Colonic mucosa (tissue), 4 donors: ENCODE data around the gene VAT1L. TPM values are rescaled to one million over a fixed set of nuclear protein-coding genes. Genes with fewer than 3 reads are reported as not detected.
A peak's percentile ranks its signal among the peaks of the same experiment; 100 is the strongest.

Experiments
- DNase-seq: peaks from one replicate; pipeline ENCODE4 v3.0.0-alpha.2; 2020
- H3K27ac ChIP-seq: fragments of 200-600 bp; one replicate; pipeline ENCODE4 v1.8.0; 2021
- H3K27me3 ChIP-seq: fragments of 200-600 bp; one replicate; pipeline ENCODE4 v1.8.0; 2021
- H3K36me3 ChIP-seq: fragments of 200-600 bp; one replicate; pipeline ENCODE4 v1.8.0; 2021
- H3K4me1 ChIP-seq: fragments of 200-600 bp; one replicate; pipeline ENCODE4 v1.8.0; 2021; ENCODE audit warnings: mild to moderate bottlenecking
- H3K4me3 ChIP-seq: fragments of 200-600 bp; one replicate; pipeline ENCODE4 v1.8.0; 2021
- H3K9ac ChIP-seq, 2 donors: one replicate each; pipeline ENCODE4 v1.7.0; 2013; ENCODE audit warnings: control low read depth in 2 of 2, low read depth in 2 of 2, low read length in 2 of 2
- H3K9me3 ChIP-seq: fragments of 200-600 bp; one replicate; pipeline ENCODE4 v1.8.0; 2021
- CTCF ChIP-seq: fragments of 200-600 bp; IDR thresholded peaks from one replicate; pipeline ENCODE4 v1.8.0; 2022; ENCODE audit warnings: antibody characterized with exemption, mild to moderate bottlenecking
- intact Hi-C: fragments of 100-400 bp; cut with DNase I; formaldehyde crosslinking; loops from one replicate; pipeline ENCODE4 v1.14.1; 2022
- total RNA-seq, 2 donors: library from RNA; stranded (reverse); fragmentation: NEBNext Ultra II Directional in 1 of 2; extraction: Animal tissue kit (Norgen Biotek cat#: 25700) in 1 of 2; gene quantifications; one replicate each; pipeline ENCODE4 v1.2.1, GENCODE V29; 2021
- donor health status: healthy.
- donor health status: DM: no; HTN: no; CAD: no.
- donor health status: DM: no; HTN: no; CAD: no.

The VAT1L gene
- total RNA-seq, 2 donors from 2014 or later = 1.4 to 3.3 TPM

- DNase-seq = no peak
- Histone ChIP-seq H3K36me3 (no peaks in the 10 kb centered on the region), H3K9ac (no peak overlapping the region), H3K9me3 (no peaks in the 10 kb centered on the region), H3K27ac (no peak overlapping the region), H3K4me3 (no peak overlapping the region), H3K4me1 (no peaks in the 10 kb centered on the region), H3K27me3 (no peaks in the 10 kb centered on the region)
- intact Hi-C loops = loop anchor here (5.0 kb wide), 1 partner anchor 183 kb away; the partner anchor contains the start of gene VAT1L
- TF ChIP-seq CTCF = no peak
Observed at GRCh38 chr16:77969861-77970260, 181.5 kb downstream of the VAT1L start.

DNA sequence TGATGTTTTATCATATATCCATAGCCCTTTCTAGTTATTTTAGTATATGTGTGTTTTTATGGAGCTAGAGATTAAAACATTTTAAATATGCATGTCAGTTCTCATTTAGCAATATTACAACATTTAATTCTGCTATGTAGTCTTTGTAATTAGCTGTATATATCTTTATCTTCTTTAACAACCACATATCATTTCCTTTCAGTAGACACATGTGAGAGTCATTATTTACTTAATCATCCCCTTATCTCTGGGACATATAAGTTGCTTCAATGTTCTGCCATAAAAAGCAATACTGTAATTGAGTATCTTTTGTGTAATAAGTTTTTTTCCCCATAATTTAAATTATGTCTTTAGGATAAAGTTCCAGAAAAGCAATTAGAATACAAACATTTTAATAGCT, 182.0 kb downstream of the VAT1L start:
- TF ChIP-seq CTCF = no peak
- no peaks in the 10 kb centered on the region for H3K4me1 ChIP-seq
- no peaks in the 10 kb centered on the region for H3K36me3 ChIP-seq
- no peak overlapping the region for H3K4me3 ChIP-seq
- H3K27me3 ChIP-seq = no peaks in the 10 kb centered on the region
- no peak overlapping the region for H3K27ac ChIP-seq
- no peak for DNase-seq
- H3K9ac ChIP-seq = no peak overlapping the region
- H3K9me3 ChIP-seq = no peaks in the 10 kb centered on the region
- intact Hi-C loops = loop anchor here (5.0 kb wide), 1 partner anchor 183 kb away; the partner anchor contains the start of gene VAT1L

GRCh38 chr16:77971306-77972061, 183.1 kb downstream of the VAT1L start:
- Histone ChIP-seq H3K4me1 (no peaks in the 10 kb centered on the region), H3K36me3 (no peaks in the 10 kb centered on the region), H3K27me3 (no peaks in the 10 kb centered on the region), H3K4me3 (no peak overlapping the region), H3K27ac (no peak overlapping the region), H3K9me3 (no peaks in the 10 kb centered on the region), H3K9ac (no peak overlapping the region)
- intact Hi-C loops = loop anchor here (1.0 to 5.0 kb wide), 2 partner anchors 184 to 296 kb away; partner anchors contain the start of gene VAT1L
- peak; percentile 64 for TF ChIP-seq CTCF
- DNase-seq = peak; percentile 82

GRCh38 chr16:77972062-77972392, 183.7 kb downstream of the VAT1L start:
- Histone ChIP-seq H3K36me3 (no peaks in the 10 kb centered on the region), H3K27me3 (no peaks in the 10 kb centered on the region), H3K9ac (no peak overlapping the region), H3K4me3 (no peak overlapping the region), H3K27ac (no peak overlapping the region), H3K9me3 (no peaks in the 10 kb centered on the region), H3K4me1 (no peaks in the 10 kb centered on the region)
- TF ChIP-seq CTCF = no peak
- no peak for DNase-seq
- intact Hi-C loops = loop anchor here (5.0 kb wide), 1 partner anchor 185 kb away; the partner anchor contains the start of gene VAT1L

GRCh38 chr16:77974883-77975282, 186.5 kb downstream of the VAT1L start:
- Histone ChIP-seq H3K9me3 (no peaks in the 10 kb centered on the region), H3K9ac (no peak overlapping the region), H3K27me3 (no peaks in the 10 kb centered on the region), H3K4me1 (no peaks in the 10 kb centered on the region), H3K27ac (no peak overlapping the region), H3K4me3 (no peak overlapping the region), H3K36me3 (no peaks in the 10 kb centered on the region)
- TF ChIP-seq CTCF = no peak
- intact Hi-C loops = loop anchor here (5.0 kb wide), 1 partner anchor 188 kb away; the partner anchor contains the start of gene VAT1L
- no peak for DNase-seq
